NK-92 (cell line): ENCODE data around the gene PNPLA7.
"Not testable (repeated sequence)": the region's sequence is repeated elsewhere in the genome, so short reads cannot be mapped to it uniquely, and the experiment has no call there.

Source experiments
- DNase-seq: peaks from one replicate; lab custom pipeline; 2025; ENCODE audit not compliant: unreplicated experiment; lab: John Stamatoyannopoulos, UW

The PNPLA7 gene

GRCh38 chr9:137575716-137576411 lies 25.7 kb upstream of the PNPLA7 start:
- no peak for DNase-seq

GRCh38 chr9:137575364-137575715 lies 25.1 kb upstream of the PNPLA7 start:
- no peak for DNase-seq

GRCh38 chr9:137574192-137574591 lies 24.0 kb upstream of the PNPLA7 start:
- no peak for DNase-seq

GRCh38 chr9:137570566-137570965 lies 20.4 kb upstream of the PNPLA7 start:
- DNase-seq: no peak

GRCh38 chr9:137569609-137570203 lies 19.5 kb upstream of the PNPLA7 start:
- DNase-seq: no peak

GRCh38 chr9:137568445-137568844 lies 18.2 kb upstream of the PNPLA7 start:
- DNase-seq: not testable (repeated sequence)

GRCh38 chr9:137564817-137565411 lies 14.7 kb upstream of the PNPLA7 start:
- no peak for DNase-seq

- DNase-seq: no peak
These were observed 13.9 kb upstream of the PNPLA7 start for GRCh38 chr9:137564134-137564533.

GRCh38 chr9:137558127-137558526 lies 7.9 kb upstream of the PNPLA7 start:
- no peak for DNase-seq

GRCh38 chr9:137556069-137556838 lies 6.1 kb upstream of the PNPLA7 start:
- no peak for DNase-seq

- DNase-seq: no peak
These were observed 5.0 kb upstream of the PNPLA7 start for GRCh38 chr9:137555179-137555578.

- no peak for DNase-seq
These were observed 4.1 kb upstream of the PNPLA7 start for GRCh38 chr9:137554349-137554748.

GRCh38 chr9:137553654-137554053 lies 3.5 kb upstream of the PNPLA7 start:
- not testable (repeated sequence) for DNase-seq

GRCh38 chr9:137552022-137552768 lies 2.0 kb upstream of the PNPLA7 start:
- no peak for DNase-seq

GRCh38 chr9:137551264-137552021 lies 1.2 kb upstream of the PNPLA7 start, which contains the start of gene MRPL41:
Gene MRPL41 (plus strand): TSS chr9:137551879. CDS start chr9:137552082, 203 bp downstream.
- peak; percentile 60 for DNase-seq

GRCh38 chr9:137550958-137551263 lies 709 bp upstream of the PNPLA7 start:
- DNase-seq: not testable (repeated sequence)

- no peak for DNase-seq
These were observed 2.3 kb downstream of the PNPLA7 start for GRCh38 chr9:137547687-137548543.

GRCh38 chr9:137545123-137545522 lies 5.1 kb downstream of the PNPLA7 start:
- DNase-seq: no peak

GRCh38 chr9:137544176-137544760 lies 5.9 kb downstream of the PNPLA7 start:
- DNase-seq: no peak
